ENCODE results near the gene CASS4.

Gene CASS4, protein sequence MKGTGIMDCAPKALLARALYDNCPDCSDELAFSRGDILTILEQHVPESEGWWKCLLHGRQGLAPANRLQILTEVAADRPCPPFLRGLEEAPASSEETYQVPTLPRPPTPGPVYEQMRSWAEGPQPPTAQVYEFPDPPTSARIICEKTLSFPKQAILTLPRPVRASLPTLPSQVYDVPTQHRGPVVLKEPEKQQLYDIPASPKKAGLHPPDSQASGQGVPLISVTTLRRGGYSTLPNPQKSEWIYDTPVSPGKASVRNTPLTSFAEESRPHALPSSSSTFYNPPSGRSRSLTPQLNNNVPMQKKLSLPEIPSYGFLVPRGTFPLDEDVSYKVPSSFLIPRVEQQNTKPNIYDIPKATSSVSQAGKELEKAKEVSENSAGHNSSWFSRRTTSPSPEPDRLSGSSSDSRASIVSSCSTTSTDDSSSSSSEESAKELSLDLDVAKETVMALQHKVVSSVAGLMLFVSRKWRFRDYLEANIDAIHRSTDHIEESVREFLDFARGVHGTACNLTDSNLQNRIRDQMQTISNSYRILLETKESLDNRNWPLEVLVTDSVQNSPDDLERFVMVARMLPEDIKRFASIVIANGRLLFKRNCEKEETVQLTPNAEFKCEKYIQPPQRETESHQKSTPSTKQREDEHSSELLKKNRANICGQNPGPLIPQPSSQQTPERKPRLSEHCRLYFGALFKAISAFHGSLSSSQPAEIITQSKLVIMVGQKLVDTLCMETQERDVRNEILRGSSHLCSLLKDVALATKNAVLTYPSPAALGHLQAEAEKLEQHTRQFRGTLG

DNA sequence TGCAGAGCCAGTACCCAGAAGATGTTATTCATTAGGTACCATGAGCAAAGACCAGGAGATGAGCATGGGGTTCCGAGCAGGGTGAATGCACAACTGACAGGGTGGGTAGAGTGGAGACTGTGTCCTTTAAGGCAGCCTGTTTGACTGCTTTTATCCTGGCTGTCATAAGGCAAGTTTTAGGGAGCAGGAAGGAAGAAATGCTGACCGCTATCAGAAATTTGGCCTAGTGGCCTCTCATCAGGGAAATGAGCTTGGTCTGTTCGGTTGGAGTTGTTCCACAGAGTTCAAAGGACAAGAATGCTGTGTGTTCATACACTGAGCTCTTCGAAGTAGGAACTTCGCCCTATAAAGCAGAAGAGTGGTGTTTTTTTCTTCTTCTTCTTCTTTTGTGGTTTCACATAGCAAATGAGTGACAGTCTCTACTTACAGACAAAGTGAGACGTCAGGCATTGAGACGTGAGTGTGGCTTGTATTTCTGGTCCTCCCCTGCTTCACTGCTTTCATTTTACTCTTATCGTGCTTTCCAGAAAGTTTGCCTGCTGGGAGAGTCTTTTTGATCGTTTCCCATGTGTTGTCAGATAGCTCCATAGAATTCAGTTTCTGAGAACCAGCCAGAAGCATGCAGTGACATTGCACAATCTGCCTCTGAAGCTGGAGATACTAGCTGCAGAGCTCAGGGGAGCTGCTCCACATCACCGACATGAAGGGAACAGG lies at the start of gene CASS4:
Gene CASS4, plus strand, starts transcription at position 502 of the 714 bp plus-strand sequence. Its CDS starts 199 bp downstream, at position 701.
- H3K4me1 Mint-ChIP-seq: peaks cover 59% of the 10 kb centered on the region
- no peak for DNase-seq (ENCODE audit: low spot score in 2 of 2)

DNA sequence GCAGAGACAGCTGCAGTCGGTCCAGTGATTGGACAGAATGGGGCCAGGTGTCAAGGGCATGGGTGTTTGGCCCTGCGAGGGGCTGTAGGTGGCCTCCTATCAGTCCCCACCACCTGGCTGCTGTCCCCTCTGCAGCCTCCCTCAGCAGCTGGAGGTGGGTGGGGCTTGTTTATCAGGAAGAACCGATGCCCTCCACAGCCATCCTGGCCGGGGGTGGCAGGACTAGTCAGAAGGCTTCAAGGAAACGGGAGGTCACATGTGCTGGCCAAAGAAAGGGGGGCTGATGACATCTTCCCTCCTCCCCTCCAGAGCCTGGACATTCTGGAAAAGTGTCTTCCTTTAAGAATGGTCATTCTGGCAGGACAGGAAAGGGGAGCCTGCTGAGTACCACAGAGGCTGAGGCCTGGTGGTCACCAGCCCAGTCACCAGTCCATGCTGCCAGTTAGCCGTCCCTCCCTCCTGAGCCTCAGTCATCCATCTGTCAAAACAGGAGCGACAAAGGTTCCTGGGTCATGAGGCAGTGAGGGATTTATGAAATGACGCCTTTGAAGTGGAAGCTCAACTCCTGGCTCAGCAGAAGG lies 49.1 kb upstream of the CASS4 start:
- ATAC-seq (no peak), DNase-seq (ENCODE audit: low spot score in 2 of 2) (no peak)
- Mint-ChIP-seq H3K4me1 (peaks cover 8% of the 10 kb centered on the region), H3K4me3 (no peak overlapping the region), H3K36me3 (peaks cover 17% of the 10 kb centered on the region), H3K9me3 (no peaks in the 10 kb centered on the region), H3K27ac (no peak overlapping the region)

More for the DNA sequence above, at the start of gene CASS4:
- peak within 1 kb of the TSS; percentile 94 for H3K27ac Mint-ChIP-seq
- peaks cover 63% of the 10 kb centered on the region for H3K36me3 Mint-ChIP-seq
- peak within 1 kb of the TSS; percentile 85 for H3K4me3 Mint-ChIP-seq
- H3K9me3 Mint-ChIP-seq: peaks cover 3% of the 10 kb centered on the region
- ATAC-seq: peak; percentile 53

DNA sequence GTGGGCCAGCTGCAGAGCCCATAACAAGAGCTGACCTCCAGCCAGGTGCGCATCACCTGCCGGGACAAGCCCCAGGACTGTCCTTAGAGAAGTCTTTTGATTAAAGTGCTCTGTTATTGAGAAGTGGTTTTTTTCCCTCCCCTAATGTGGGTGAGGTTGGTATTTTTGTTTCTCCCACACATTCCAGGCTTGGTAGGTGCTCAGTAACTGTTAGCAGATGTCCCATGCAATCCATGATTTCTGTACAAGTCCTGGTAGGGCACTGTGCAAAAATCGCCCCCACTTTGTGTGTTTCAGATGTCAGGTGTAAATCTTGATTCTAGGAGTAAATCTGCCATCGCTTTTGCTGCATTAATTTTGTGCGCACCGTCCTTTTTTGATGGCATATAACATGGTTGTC lies 48.6 kb upstream of the CASS4 start:
- ATAC-seq (no peak), DNase-seq (ENCODE audit: low spot score in 2 of 2) (no peak)
- no peak overlapping the region for H3K4me3 Mint-ChIP-seq
- no peak overlapping the region for H3K27ac Mint-ChIP-seq
- H3K9me3 Mint-ChIP-seq: no peaks in the 10 kb centered on the region
- peaks cover 21% of the 10 kb centered on the region for H3K36me3 Mint-ChIP-seq
- H3K4me1 Mint-ChIP-seq: peaks cover 8% of the 10 kb centered on the region

DNA sequence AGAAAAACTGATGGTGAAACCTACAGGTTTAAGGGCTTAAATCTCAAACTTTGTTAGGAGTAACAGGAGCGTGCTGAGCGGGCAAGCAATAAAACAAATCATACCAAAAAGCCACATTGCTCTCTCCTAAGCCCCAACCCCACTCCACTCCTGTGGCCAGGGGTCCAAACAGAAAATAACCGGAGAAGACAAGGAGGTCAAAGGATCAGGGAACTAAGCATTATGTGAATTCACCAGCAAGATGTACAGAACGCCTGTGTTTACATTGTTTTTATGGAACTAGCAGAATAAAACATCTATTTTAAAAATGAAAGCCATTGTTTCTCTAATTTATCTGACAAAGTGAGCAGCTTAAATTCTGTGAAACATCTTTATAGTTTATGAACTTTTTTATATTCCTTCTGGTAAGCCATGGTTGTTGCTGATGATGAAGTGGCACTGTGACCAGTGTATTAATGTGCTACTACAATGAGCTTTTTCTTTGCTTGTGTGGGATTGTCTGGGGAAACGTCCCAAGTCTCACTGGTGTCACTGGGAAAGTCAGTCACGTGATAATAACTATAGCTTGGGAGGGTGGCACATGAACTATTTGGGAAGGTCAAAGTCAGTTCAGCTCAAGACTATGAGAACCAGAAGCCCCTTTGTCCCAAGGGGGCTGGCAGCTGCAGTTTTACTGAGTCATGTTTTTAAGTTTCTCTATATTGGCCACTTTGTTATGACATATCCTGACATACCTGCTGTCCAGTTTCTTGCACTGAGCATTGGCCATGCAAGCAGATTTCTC lies 43.5 kb upstream of the CASS4 start:
- Mint-ChIP-seq H3K36me3 (peaks cover 66% of the 10 kb centered on the region), H3K27ac (no peak overlapping the region), H3K4me3 (no peak overlapping the region), H3K4me1 (peaks cover 10% of the 10 kb centered on the region), H3K9me3 (no peaks in the 10 kb centered on the region)
- DNase-seq (ENCODE audit: low spot score in 2 of 2) (no peak), ATAC-seq (no peak)

DNA sequence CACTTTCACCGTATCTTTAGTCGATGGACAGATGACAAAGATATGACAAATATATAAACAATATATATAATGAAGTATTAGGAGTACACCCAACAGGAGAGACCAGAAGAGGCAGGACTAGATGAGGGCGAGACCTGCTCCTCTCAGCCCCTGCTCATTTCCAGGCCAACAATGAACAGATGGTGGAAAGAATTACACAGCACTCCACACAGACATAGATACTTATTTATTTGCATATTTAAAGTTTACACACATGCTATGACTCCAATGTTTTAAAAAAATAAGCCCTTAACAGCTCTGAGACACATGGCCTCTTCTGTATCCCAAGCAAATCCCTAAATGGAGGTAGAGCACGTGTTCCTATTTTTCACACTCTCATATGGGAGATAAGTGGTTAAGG lies 42.9 kb upstream of the CASS4 start:
- DNase-seq (ENCODE audit: low spot score in 2 of 2) (no peak), ATAC-seq (no peak)
- Mint-ChIP-seq H3K27ac (no peak overlapping the region), H3K9me3 (no peaks in the 10 kb centered on the region), H3K4me1 (peaks cover 15% of the 10 kb centered on the region), H3K4me3 (no peak overlapping the region), H3K36me3 (peaks cover 73% of the 10 kb centered on the region)

DNA sequence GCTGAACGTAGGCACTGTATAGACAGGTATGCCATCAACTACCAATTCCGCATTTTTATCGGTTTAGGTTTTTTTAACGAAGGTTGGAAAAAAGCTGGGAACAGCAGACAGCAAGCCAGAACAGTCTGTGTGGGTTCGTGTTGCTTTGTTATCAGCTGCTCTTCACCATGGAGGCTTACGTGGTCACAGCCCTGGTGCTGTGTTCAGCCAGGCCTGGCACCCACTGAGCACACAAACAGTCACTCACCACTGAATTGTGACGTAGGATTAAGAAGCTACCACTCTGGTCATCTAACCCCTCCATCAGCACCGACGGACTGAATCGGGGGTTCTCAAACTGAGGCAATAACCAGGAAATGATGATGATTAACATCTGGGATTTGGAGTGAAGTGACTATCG lies 40.1 kb upstream of the CASS4 start:
- ATAC-seq (no peak), DNase-seq (ENCODE audit: low spot score in 2 of 2) (no peak)
- H3K36me3 Mint-ChIP-seq: peaks cover 85% of the 10 kb centered on the region
- H3K9me3 Mint-ChIP-seq: no peaks in the 10 kb centered on the region
- no peak overlapping the region for H3K4me3 Mint-ChIP-seq
- peaks cover 15% of the 10 kb centered on the region for H3K4me1 Mint-ChIP-seq
- H3K27ac Mint-ChIP-seq: no peak overlapping the region

DNA sequence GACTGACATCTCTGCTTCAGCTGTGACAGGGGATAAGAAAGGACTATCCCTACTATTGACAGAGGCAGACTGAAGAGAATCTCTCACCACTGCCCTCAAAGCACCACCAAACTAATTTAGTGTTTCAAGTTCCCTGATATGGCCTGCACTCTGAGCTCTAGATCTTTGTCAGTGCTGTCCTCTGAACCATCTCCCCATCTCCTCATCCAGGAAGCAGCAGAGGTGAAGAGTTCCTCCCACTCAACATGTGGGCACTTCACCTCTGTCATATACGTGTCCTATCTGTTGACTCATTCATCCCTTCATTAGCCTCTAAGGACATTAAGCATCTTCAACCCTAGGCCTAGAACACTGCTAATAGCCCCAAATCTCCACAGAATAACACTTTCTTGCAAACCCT lies 39.2 kb upstream of the CASS4 start:
- ATAC-seq (peak; percentile 91), DNase-seq (ENCODE audit: low spot score in 2 of 2) (no peak)
- Mint-ChIP-seq H3K36me3 (peaks cover 93% of the 10 kb centered on the region), H3K4me1 (peaks cover 15% of the 10 kb centered on the region), H3K9me3 (no peaks in the 10 kb centered on the region), H3K27ac (no peak overlapping the region), H3K4me3 (no peak overlapping the region)

- no peak for DNase-seq (ENCODE audit: low spot score in 2 of 2)
- H3K4me3 Mint-ChIP-seq: no peak overlapping the region
- peaks cover 99% of the 10 kb centered on the region for H3K36me3 Mint-ChIP-seq
- H3K27ac Mint-ChIP-seq: no peak overlapping the region
- peak; percentile 87 for ATAC-seq
- peaks cover 15% of the 10 kb centered on the region for H3K4me1 Mint-ChIP-seq
- no peaks in the 10 kb centered on the region for H3K9me3 Mint-ChIP-seq
Measured at GRCh38 chr20:56373942-56374341, 38.1 kb upstream of the CASS4 start.

DNA sequence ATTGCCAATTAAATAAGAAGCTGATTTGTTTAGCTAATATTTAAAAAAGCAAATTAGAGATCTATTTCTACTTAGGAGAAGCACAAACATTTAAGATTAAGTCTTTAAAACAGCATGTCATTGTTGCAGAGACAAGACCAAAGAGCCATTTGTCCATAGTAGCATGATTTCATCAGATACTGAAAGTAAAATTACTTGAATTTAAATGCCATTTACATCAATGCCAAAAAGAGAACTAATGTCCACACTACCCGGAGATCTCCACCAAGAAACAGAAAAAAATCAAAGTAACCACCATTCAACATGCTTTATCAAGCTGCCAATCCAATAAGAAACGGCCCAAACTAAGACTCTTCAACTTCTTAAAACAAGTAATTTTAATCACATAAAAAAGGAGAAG lies 35.7 kb upstream of the CASS4 start:
- Mint-ChIP-seq H3K27ac (no peak overlapping the region), H3K36me3 (peaks cover 99% of the 10 kb centered on the region), H3K9me3 (no peaks in the 10 kb centered on the region), H3K4me3 (no peak overlapping the region), H3K4me1 (peaks cover 15% of the 10 kb centered on the region)
- DNase-seq (ENCODE audit: low spot score in 2 of 2) (no peak), ATAC-seq (no peak)

DNA sequence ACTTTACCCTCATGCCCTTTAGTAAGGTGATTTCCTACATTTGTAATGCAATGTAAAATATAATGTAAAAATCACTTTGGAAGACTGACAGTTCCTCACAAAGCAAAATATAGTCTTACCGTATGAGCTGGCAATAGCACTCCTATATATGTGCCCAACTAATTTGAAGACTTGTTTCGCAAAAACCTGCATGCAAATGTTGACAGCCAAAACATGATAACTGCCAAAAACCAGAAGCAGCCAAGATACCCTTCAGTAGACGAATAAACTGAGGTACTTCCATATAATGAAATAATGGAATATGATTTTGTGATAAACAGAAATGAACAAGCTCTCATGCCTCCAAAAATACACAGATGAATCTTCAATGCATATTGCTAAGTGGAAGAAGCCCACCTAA lies 33.7 kb upstream of the CASS4 start:
- ATAC-seq (no peak), DNase-seq (ENCODE audit: low spot score in 2 of 2) (no peak)
- Mint-ChIP-seq H3K9me3 (no peaks in the 10 kb centered on the region), H3K36me3 (peaks cover 99% of the 10 kb centered on the region), H3K27ac (no peak overlapping the region), H3K4me3 (no peak overlapping the region), H3K4me1 (peaks cover 7% of the 10 kb centered on the region)

DNA sequence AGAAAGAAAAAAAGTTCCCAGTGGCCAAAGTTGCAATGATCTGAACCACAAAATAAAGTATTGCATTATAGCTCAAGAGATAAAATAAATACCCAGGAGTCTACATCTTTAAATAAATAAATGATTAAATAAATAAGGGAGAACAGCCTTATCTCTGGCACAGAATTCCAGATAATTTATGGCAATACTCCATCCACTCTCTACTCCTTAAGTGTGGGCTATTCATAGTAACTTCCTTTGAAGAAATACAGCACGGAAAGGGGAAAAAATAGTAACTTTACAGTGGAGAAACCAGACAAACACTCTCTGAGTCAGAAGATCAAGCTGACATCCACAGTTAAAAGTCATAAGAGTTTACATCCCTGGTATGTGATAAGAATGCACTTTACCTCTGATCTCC lies 31.7 kb upstream of the CASS4 start:
- H3K36me3 Mint-ChIP-seq: peaks cover 92% of the 10 kb centered on the region
- ATAC-seq (no peak), DNase-seq (ENCODE audit: low spot score in 2 of 2) (no peak)
- H3K4me3 Mint-ChIP-seq: no peak overlapping the region
- no peaks in the 10 kb centered on the region for H3K9me3 Mint-ChIP-seq
- H3K27ac Mint-ChIP-seq: no peak overlapping the region
- peaks cover 6% of the 10 kb centered on the region for H3K4me1 Mint-ChIP-seq

- peaks cover 92% of the 10 kb centered on the region for H3K36me3 Mint-ChIP-seq
Measured at GRCh38 chr20:56381501-56381900, 30.6 kb upstream of the CASS4 start.

DNA sequence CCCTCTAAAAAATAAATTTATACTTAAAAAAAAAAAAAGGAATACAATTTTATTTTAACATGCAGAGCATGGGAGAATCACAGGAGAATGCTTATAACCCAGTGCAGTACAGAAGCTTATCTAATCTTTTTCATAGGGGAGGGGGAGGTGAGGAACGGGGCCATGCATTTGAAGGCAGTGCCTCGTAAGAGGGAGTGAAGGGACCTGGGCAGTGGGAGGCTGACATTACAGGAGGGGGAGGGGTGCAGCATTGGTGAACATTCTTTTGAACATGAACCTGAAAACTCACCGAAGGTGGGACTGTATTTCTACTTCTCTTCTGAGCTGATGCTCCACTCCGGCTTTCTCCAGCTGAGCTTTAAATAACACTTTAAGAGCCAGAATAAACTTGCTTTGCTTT lies 29.4 kb upstream of the CASS4 start:
- Mint-ChIP-seq H3K4me3 (no peak overlapping the region), H3K27ac (no peak overlapping the region), H3K4me1 (peaks cover 6% of the 10 kb centered on the region), H3K36me3 (peaks cover 86% of the 10 kb centered on the region), H3K9me3 (no peaks in the 10 kb centered on the region)
- DNase-seq (ENCODE audit: low spot score in 2 of 2) (no peak), ATAC-seq (no peak)

More at GRCh38 chr20:56381501-56381900, 30.6 kb upstream of the CASS4 start:
- Mint-ChIP-seq H3K4me3 (no peak overlapping the region), H3K9me3 (no peaks in the 10 kb centered on the region), H3K4me1 (peaks cover 6% of the 10 kb centered on the region), H3K27ac (no peak overlapping the region)
- no peak for ATAC-seq
- DNase-seq (ENCODE audit: low spot score in 2 of 2): no peak

DNA sequence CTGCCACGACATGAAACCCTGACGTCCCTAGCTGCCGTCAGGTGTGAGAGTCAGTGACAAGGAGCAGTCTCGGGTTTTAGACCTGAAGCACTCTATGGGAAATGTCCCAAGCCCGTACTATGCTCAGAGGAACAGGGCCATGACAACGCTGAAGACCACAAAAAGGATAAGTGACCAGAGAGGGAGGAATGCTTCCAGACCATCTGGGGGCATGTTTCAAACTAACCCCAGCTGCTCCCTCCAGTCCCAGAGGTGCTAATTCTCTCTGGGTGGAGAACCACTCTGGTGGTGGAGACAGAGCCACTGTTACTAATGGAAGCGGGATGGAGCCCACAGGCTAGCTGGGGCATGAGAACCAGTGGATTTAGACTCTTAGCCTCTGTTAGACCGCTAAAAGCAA lies 28.7 kb upstream of the CASS4 start:
- Mint-ChIP-seq H3K27ac (no peak overlapping the region), H3K36me3 (peaks cover 79% of the 10 kb centered on the region), H3K4me3 (no peak overlapping the region), H3K4me1 (peaks cover 6% of the 10 kb centered on the region), H3K9me3 (no peaks in the 10 kb centered on the region)
- DNase-seq (ENCODE audit: low spot score in 2 of 2) (no peak), ATAC-seq (no peak)
